NB4 (cell line): ENCODE data around the gene MUC5B.
"Not testable (repeated sequence)": the region's sequence is repeated elsewhere in the genome, so short reads cannot be mapped to it uniquely, and the experiment has no call there.

Source experiments
- DNase-seq: peaks from one replicate; pipeline ENCODE4 v3.0.0; 2010; ENCODE audit warnings: low read depth
- H3K4me3 ChIP-seq: one replicate; pipeline ENCODE4 v1.5.1; 2011; ENCODE audit warnings: mild to moderate bottlenecking, low read depth, low read length, moderate library complexity
- MAX ChIP-seq: IDR thresholded peaks from 2 replicates; pipeline ENCODE4 v1.6.1; 2011; ENCODE audit warnings: low read depth, low read length
- MYC ChIP-seq: IDR thresholded peaks from 2 replicates; pipeline ENCODE4 v1.6.1; 2011; ENCODE audit warnings: low read depth, low read length
- POLR2A ChIP-seq: IDR thresholded peaks from 2 replicates; pipeline ENCODE4 v1.6.1; 2011; ENCODE audit warnings: mild to moderate bottlenecking; ENCODE audit not compliant: insufficient read length; ENCODE audit errors: extremely low read depth
- TF ChIP-seq, protein P1 (sequence below): IDR thresholded peaks from one replicate; pipeline ENCODE4 v1.5.1; 2012; ENCODE audit warnings: low read depth, low read length

Gene MUC5B

GRCh38 chr11:1180947-1181391 is 41.9 kb upstream of the MUC5B start:
- TF ChIP-seq MYC (no peak), POLR2A (no peak), MAX (no peak)
- TF ChIP-seq, protein P1, sequence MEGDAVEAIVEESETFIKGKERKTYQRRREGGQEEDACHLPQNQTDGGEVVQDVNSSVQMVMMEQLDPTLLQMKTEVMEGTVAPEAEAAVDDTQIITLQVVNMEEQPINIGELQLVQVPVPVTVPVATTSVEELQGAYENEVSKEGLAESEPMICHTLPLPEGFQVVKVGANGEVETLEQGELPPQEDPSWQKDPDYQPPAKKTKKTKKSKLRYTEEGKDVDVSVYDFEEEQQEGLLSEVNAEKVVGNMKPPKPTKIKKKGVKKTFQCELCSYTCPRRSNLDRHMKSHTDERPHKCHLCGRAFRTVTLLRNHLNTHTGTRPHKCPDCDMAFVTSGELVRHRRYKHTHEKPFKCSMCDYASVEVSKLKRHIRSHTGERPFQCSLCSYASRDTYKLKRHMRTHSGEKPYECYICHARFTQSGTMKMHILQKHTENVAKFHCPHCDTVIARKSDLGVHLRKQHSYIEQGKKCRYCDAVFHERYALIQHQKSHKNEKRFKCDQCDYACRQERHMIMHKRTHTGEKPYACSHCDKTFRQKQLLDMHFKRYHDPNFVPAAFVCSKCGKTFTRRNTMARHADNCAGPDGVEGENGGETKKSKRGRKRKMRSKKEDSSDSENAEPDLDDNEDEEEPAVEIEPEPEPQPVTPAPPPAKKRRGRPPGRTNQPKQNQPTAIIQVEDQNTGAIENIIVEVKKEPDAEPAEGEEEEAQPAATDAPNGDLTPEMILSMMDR: no peak
- no peak for DNase-seq
- no peak overlapping the region for H3K4me3 ChIP-seq

- TF ChIP-seq MYC (no peak), POLR2A (no peak), MAX (no peak)
- TF ChIP-seq, protein P1: no peak
Measured at GRCh38 chr11:1181420-1181819, 41.4 kb upstream of the MUC5B start.

GRCh38 chr11:1181853-1182535 is 40.9 kb upstream of the MUC5B start:
- H3K4me3 ChIP-seq: no peak overlapping the region
- no peak for DNase-seq
- no peak for TF ChIP-seq MAX
- no peak for TF ChIP-seq MYC
- no peak for TF ChIP-seq POLR2A
- TF ChIP-seq, protein P1: no peak

More at GRCh38 chr11:1181420-1181819, 41.4 kb upstream of the MUC5B start:
- DNase-seq: no peak
- H3K4me3 ChIP-seq: no peak overlapping the region

DNA sequence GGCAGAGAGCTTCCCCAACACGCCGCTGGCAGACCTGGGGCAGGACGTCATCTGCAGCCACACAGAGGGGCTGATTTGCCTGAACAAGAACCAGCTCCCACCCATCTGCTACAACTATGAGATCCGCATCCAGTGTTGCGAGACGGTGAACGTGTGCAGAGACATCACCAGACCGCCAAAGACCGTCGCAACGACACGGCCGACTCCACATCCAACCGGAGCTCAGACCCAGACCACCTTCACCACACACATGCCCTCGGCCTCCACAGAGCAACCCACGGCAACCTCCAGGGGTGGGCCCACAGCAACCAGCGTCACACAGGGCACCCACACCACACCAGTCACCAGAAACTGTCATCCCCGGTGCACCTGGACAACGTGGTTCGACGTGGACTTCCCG is 38.7 kb upstream of the MUC5B start:
- DNase-seq, H3K4me3 ChIP-seq: not testable (repeated sequence)

DNA sequence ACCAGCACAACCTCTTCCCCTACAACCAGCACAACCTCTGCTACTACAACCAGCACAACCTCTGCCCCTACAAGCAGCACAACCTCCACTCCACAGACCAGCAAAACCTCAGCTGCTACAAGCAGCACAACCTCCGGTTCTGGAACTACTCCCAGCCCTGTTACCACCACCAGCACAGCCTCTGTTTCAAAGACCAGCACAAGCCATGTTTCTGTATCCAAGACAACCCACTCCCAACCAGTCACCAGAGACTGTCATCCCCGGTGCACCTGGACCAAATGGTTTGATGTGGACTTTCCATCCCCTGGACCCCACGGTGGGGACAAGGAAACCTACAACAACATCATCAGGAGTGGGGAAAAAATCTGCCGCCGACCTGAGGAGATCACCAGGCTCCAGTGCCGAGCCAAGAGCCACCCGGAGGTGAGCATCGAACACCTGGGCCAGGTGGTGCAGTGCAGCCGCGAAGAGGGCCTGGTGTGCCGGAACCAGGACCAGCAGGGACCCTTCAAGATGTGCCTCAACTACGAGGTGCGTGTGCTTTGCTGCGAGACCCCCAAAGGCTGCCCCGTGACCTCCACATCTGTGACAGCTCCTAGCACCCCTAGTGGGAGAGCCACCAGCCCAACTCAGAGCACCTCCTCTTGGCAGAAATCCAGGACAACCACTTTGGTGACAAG is 34.3 kb upstream of the MUC5B start:
- not testable (repeated sequence) for DNase-seq, H3K4me3 ChIP-seq

- DNase-seq, H3K4me3 ChIP-seq: not testable (repeated sequence)
Measured at GRCh38 chr11:1189816-1190215, 33.0 kb upstream of the MUC5B start.

GRCh38 chr11:1191786-1192470 is 30.9 kb upstream of the MUC5B start:
- DNase-seq, H3K4me3 ChIP-seq: not testable (repeated sequence)

DNA sequence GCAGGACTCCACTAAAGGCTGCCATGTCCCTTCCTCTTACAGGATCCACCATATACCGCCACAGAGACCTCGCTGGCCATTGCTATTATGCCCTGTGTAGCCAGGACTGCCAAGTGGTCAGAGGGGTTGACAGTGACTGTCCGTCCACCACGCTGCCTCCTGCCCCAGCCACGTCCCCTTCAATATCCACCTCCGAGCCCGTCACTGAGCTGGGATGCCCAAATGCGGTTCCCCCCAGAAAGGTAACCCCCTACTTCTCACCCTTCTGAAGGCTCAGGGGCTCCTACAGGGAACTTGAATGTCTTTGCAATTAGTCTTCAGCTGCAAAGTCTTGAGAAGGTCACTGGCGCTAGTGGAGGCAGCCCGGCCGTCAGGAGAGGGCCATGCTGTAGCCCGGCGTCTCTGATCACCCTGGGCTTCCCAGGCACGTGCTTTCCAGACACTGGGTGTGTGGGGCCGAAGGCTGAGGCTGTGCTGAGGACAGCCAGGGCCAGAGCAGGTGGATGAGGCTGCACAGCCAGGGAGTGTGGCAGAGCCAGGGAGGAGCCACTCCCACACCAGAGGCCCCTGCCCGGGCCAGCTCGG is 30.0 kb upstream of the MUC5B start:
- no peak for DNase-seq
- TF ChIP-seq MAX (no peak), MYC (no peak), POLR2A (no peak)
- TF ChIP-seq, protein P1: no peak
- H3K4me3 ChIP-seq: no peak overlapping the region
